ENCODE data around the gene DCAF4.
"Not testable (repeated sequence)": the region's sequence is repeated elsewhere in the genome, so short reads cannot be mapped to it uniquely, and the experiment has no call there.

Gene DCAF4

GRCh38 chr14:72970824-72971434 is 44.7 kb downstream of the DCAF4 start:
- DNase-seq (ENCODE audit: low spot score), result no peak

DNA sequence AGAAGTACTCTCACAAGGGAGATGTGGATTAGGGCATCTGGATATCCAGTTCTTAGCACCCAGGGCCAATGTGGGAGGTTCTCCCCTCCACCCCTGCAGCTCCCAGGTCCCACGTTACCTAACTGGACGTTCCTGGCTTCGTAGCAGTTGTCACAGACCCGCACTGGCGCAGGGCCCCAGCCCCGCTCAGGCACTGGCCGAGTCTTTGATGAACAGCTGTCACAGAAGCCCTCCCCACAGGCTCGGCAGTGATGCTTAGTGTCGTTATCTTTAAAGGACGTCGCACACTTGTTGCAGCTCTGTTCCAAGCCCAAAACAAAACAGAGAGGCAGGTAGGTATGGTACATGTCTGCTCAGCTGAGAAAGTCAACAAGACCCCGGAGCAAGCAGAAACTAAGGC is 48.4 kb downstream of the DCAF4 start:
- DNase-seq (ENCODE audit: low spot score), result no peak

GRCh38 chr14:72975770-72976169 is 49.5 kb downstream of the DCAF4 start:
- no peak for DNase-seq (ENCODE audit: low spot score)

DNA sequence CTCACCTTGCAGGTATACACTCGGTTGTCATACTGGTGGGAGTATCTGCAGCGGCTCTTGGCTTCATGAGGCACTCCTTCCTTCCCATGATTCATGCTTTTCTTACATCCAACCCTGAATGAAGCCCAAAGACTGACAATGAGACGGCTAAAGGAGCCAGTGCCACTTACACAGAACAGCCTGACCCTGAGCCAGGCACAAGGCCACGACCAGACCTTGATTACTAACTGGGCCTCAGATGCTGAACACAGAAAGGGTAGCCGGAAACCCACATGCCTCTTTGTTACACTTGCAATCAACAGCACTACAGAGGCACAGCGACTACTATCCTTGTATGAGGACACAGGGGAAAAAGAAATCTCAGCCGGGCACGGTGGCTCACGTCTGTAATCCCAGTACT is 52.6 kb downstream of the DCAF4 start:
- no peak for DNase-seq (ENCODE audit: low spot score)

DNA sequence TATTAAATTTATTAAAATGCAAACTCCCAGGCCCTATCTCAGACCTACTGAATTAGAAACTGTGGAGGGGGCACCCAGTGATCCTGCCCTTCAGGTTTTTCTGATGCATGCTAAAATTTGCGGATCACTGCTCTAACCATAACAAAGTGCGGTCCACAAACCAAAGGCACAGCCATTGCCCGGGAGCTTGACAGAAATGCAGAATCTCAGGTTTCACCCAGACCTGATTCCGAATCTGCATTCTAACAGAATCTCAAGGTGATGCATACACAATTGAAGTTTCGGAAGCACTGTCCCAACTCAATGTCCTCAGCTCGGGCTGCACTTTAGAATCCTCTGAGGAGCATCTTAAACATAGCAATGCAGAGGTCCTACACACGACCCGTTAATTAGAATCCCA is 54.6 kb downstream of the DCAF4 start:
- DNase-seq (ENCODE audit: low spot score), result no peak

GRCh38 chr14:72982146-72982708 is 56.0 kb downstream of the DCAF4 start:
- no peak for DNase-seq (ENCODE audit: low spot score)

DNA sequence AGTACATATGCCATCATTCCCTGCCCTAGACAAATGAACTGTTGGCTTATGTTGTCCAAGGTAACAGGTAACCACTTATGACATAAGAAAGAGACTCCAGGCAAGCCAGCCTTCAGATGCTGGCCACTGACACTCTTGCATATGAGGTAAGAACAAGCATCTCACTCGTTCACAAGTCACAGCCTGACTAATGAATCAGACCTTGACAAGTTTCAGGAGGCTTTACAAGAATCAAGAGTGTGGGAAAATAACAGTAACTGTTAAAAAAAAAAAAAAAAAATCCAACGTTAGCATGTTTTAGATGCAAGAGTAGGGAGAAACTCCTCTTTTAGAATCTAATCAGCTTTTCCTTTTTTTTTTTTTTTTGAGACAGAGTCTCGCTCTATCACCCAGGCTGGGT is 60.0 kb downstream of the DCAF4 start:
- DNase-seq (ENCODE audit: low spot score), result no peak

GRCh38 chr14:72986857-72987256 is 60.6 kb downstream of the DCAF4 start:
- DNase-seq (ENCODE audit: low spot score), result no peak

GRCh38 chr14:72990171-72990570 is 63.9 kb downstream of the DCAF4 start:
- no peak for DNase-seq (ENCODE audit: low spot score)

GRCh38 chr14:72996916-72997315 is 70.7 kb downstream of the DCAF4 start:
- DNase-seq (ENCODE audit: low spot score), result no peak

GRCh38 chr14:72998252-72998903 is 72.1 kb downstream of the DCAF4 start:
- DNase-seq (ENCODE audit: low spot score), result peak; percentile 42

GRCh38 chr14:72999316-72999715 is 73.1 kb downstream of the DCAF4 start:
- no peak for DNase-seq (ENCODE audit: low spot score)

DNA sequence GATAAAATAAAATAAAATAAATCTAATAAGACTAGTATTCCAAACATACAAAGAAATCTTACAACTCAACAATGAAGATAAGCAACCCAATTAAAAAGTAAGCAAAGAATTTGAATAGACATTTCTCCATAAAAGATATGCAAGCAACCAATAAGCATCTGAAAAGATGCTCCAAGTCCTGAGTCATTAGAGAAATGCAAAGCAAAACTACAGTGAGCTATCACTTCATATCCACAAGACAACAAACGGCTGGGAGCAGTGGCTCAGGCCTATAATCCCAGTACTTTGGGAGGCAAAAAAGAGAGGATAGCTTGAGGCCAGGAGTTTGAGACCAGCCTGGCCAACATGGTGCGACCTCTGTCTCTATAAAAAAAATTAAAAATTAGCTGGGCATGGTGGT is 73.8 kb downstream of the DCAF4 start:
- no peak for DNase-seq (ENCODE audit: low spot score)

GRCh38 chr14:73003681-73004080 is 77.4 kb downstream of the DCAF4 start:
- DNase-seq (ENCODE audit: low spot score), result no peak

GRCh38 chr14:73004641-73005040 is 78.4 kb downstream of the DCAF4 start:
- DNase-seq (ENCODE audit: low spot score), result not testable (repeated sequence)

GRCh38 chr14:73007835-73008234 is 81.6 kb downstream of the DCAF4 start:
- DNase-seq (ENCODE audit: low spot score), result no peak

- DNase-seq (ENCODE audit: low spot score), result no peak
These were observed 82.2 kb downstream of the DCAF4 start for GRCh38 chr14:73008501-73008900.

Data from putamen (tissue), 1 donor.